H1 (cell line): ENCODE measurements around the gene COMMD7. TPM values are rescaled to one million over a fixed set of nuclear protein-coding genes. Genes with fewer than 3 reads are reported as not detected.
A peak's percentile ranks its signal among the peaks of the same experiment; 100 is the strongest.

ENCODE experiments used
- CTCF ChIA-PET: fragments of 300-600 bp; sonication (Branson Sonifier 250); formaldehyde crosslinking; loops from one replicate; lab custom pipeline; 2021; ENCODE audit not compliant: partially characterized antibody; lab: Charles Lee
- POLR2A ChIA-PET: fragments of 300-600 bp; sonication (Branson Sonifier 250); formaldehyde crosslinking; loops from one replicate; lab custom pipeline; 2021; ENCODE audit warnings: inconsistent platforms; ENCODE audit not compliant: partially characterized antibody; lab: Charles Lee
- DNase-seq, 2 experiments: peaks; one replicate each; pipeline versions ENCODE4 v3.0.0 to v3.0.0-alpha.2; 2010 to 2022; ENCODE audit warnings: low spot score in 2 of 2, low read depth in 1 of 2, mixed read lengths in 1 of 2
- FAIRE-seq: peaks from 2 replicates; lab custom pipeline; 2011; peaks lifted over from hg19 to GRCh38; lab: Jason Lieb, UNC
- H2AFZ ChIP-seq: 2 replicates; pipeline ENCODE4 v1.8.1; 2012; ENCODE audit warnings: low read length, inconsistent platforms
- H2AK5ac ChIP-seq: 2 replicates; pipeline ENCODE4 v1.6.1; 2013; ENCODE audit warnings: low read depth, low read length
- H2BK120ac ChIP-seq: replicated peaks from 2 replicates; pipeline ENCODE3; 2013; ENCODE audit warnings: low read depth, low read length, inconsistent platforms
- H2BK12ac ChIP-seq: 2 replicates; pipeline ENCODE4 v1.6.1; 2013; ENCODE audit warnings: low read depth, low read length
- H2BK15ac ChIP-seq: 2 replicates; pipeline ENCODE4 v1.6.1; 2013; ENCODE audit warnings: low read length
- H2BK20ac ChIP-seq: 2 replicates; pipeline ENCODE4 v1.6.1; 2013; ENCODE audit warnings: low read length
- H2BK5ac ChIP-seq: 2 replicates; pipeline ENCODE4 v1.6.1; 2013; ENCODE audit warnings: low read depth, low read length
- H3K14ac ChIP-seq: 2 replicates; pipeline ENCODE4 v1.6.1; 2013; ENCODE audit warnings: inconsistent platforms; ENCODE audit not compliant: insufficient read length
- H3K18ac ChIP-seq: 2 replicates; pipeline ENCODE4 v1.6.1; 2013; ENCODE audit warnings: low read length; ENCODE audit errors: extremely low read depth
- H3K23ac ChIP-seq: 2 replicates; pipeline ENCODE4 v1.6.1; 2013; ENCODE audit warnings: inconsistent platforms; ENCODE audit not compliant: insufficient read length
- H3K23me2 ChIP-seq: 2 replicates; pipeline ENCODE4 v1.6.1; 2013; ENCODE audit warnings: low read depth, low read length
- H3K27ac ChIP-seq: 2 replicates; pipeline ENCODE4 v1.6.1; 2011; ENCODE audit warnings: low read depth, low read length, inconsistent platforms
- H3K27me3 ChIP-seq, 4 experiments: replicated peaks in 1 of 4; 1 replicate in 1 of 4; 2 replicates in 3 of 4; pipeline versions ENCODE4 v1.6.1 to v1.8.1; 2011 to 2013; ENCODE audit warnings: low read length in 3 of 4, mild to moderate bottlenecking in 3 of 4, inconsistent platforms in 2 of 4, mixed read lengths in 2 of 4, moderate library complexity in 1 of 4; ENCODE audit not compliant: control insufficient read depth in 3 of 4, insufficient read depth in 3 of 4; ENCODE audit errors: extremely low read depth in 1 of 4
- H3K36me3 ChIP-seq, 4 experiments: 2 replicates each; pipeline versions ENCODE4 v1.6.1 to v1.8.1; 2011 to 2013; ENCODE audit warnings: mild to moderate bottlenecking in 4 of 4, low read length in 3 of 4, moderate library complexity in 2 of 4, control low read depth in 1 of 4, inconsistent platforms in 1 of 4; ENCODE audit not compliant: insufficient read depth in 4 of 4, control insufficient read depth in 2 of 4
- H3K4ac ChIP-seq: replicated peaks from 2 replicates; pipeline ENCODE3; 2013; ENCODE audit warnings: low read length, low read depth, mixed read lengths, inconsistent platforms; ENCODE audit not compliant: insufficient read length
- H3K4me1 ChIP-seq, 4 experiments: replicated peaks in 1 of 4; 1 replicate in 1 of 4; 2 replicates in 3 of 4; pipeline versions ENCODE4 v1.6.1 to v1.8.1; 2011 to 2013; ENCODE audit warnings: low read length in 3 of 4, inconsistent platforms in 2 of 4, mixed read lengths in 1 of 4; ENCODE audit not compliant: insufficient read depth in 4 of 4, control insufficient read depth in 3 of 4
- H3K4me2 ChIP-seq, 2 experiments: 2 replicates each; pipeline versions ENCODE4 v1.6.1 to v1.8.1; 2011 to 2013; ENCODE audit warnings: low read depth in 2 of 2, low read length in 2 of 2, control low read depth in 1 of 2, inconsistent platforms in 1 of 2, mild to moderate bottlenecking in 1 of 2; ENCODE audit not compliant: insufficient read depth in 1 of 2
- H3K4me3 ChIP-seq, 4 experiments: fragments of 200-600, 300-600 bp in 1 of 4; sonication (generic), shearing (Covaris generic), sonication (Bioruptor Twin) in 1 of 4; 2 replicates each; pipeline versions ENCODE4 v1.5.1 to v1.8.1; 2011 to 2016; ENCODE audit warnings: low read length in 4 of 4, low read depth in 3 of 4, control low read depth in 2 of 4, inconsistent platforms in 2 of 4, mild to moderate bottlenecking in 2 of 4, mixed read lengths in 1 of 4, moderate library complexity in 1 of 4; ENCODE audit not compliant: insufficient read depth in 2 of 4; ENCODE audit errors: extremely low read depth in 1 of 4
- H3K56ac ChIP-seq: replicated peaks from 2 replicates; pipeline ENCODE3; 2013; ENCODE audit warnings: low read depth, mild to moderate bottlenecking, mixed read lengths, low read length, inconsistent platforms; ENCODE audit not compliant: insufficient read length
- H3K79me1 ChIP-seq: 2 replicates; pipeline ENCODE4 v1.6.1; 2013; ENCODE audit warnings: low read depth, low read length, control low read depth
- H3K79me2 ChIP-seq, 2 experiments: 2 replicates each; pipeline versions ENCODE4 v1.6.1 to v1.8.1; 2012 to 2013; ENCODE audit warnings: low read length in 2 of 2, mild to moderate bottlenecking in 2 of 2, inconsistent platforms in 1 of 2; ENCODE audit not compliant: insufficient read depth in 2 of 2, control insufficient read depth in 1 of 2
- H3K9ac ChIP-seq, 4 experiments: replicated peaks in 1 of 4; 1 replicate in 1 of 4; 2 replicates in 3 of 4; pipeline versions ENCODE4 v1.6.1 to v1.8.1; 2011 to 2013; ENCODE audit warnings: low read depth in 3 of 4, low read length in 3 of 4, control low read depth in 2 of 4, mild to moderate bottlenecking in 2 of 4, moderate library complexity in 2 of 4, inconsistent platforms in 1 of 4; ENCODE audit errors: extremely low read depth in 1 of 4
- H3K9me3 ChIP-seq, 2 experiments: 2 replicates each; pipeline versions ENCODE4 v1.6.1 to v1.8.1; 2012 to 2013; ENCODE audit warnings: mild to moderate bottlenecking in 2 of 2, moderate library complexity in 2 of 2, control low read depth in 1 of 2, inconsistent platforms in 1 of 2, low read depth in 1 of 2, low read length in 1 of 2, mixed read lengths in 1 of 2; ENCODE audit not compliant: insufficient read depth in 2 of 2
- H4K20me1 ChIP-seq, 2 experiments: replicated peaks in 1 of 2; 2 replicates each; pipeline versions ENCODE3 to v1.8.1; 2011 to 2013; ENCODE audit warnings: inconsistent platforms in 2 of 2, low read length in 2 of 2, mild to moderate bottlenecking in 1 of 2; ENCODE audit not compliant: insufficient read depth in 2 of 2, control insufficient read depth in 1 of 2
- H4K5ac ChIP-seq: 2 replicates; pipeline ENCODE4 v1.6.1; 2013; ENCODE audit warnings: low read length, low read depth, mixed read lengths, inconsistent platforms; ENCODE audit not compliant: insufficient read length
- H4K8ac ChIP-seq: 2 replicates; pipeline ENCODE4 v1.8.0; 2013; ENCODE audit warnings: mild to moderate bottlenecking, moderate library complexity, low read length, inconsistent platforms; ENCODE audit not compliant: insufficient read depth; ENCODE audit errors: extremely low read depth
- H4K91ac ChIP-seq: replicated peaks from 2 replicates; pipeline ENCODE3; 2013; ENCODE audit warnings: low read length, mixed read lengths, inconsistent platforms; ENCODE audit not compliant: insufficient read length
- HDAC2 ChIP-seq, 2 experiments: fragments of 300-600 bp in 1 of 2; sonication (generic) in 1 of 2; IDR thresholded peaks; 2 replicates each; pipeline ENCODE4 v1.6.1; 2011 to 2012; ENCODE audit warnings: low read depth in 2 of 2, low read length in 2 of 2, mild to moderate bottlenecking in 2 of 2, moderate library complexity in 2 of 2, borderline replicate concordance in 1 of 2, inconsistent platforms in 1 of 2
- PHF8 ChIP-seq: fragments of 200-600 bp; sonication (generic); conservative IDR thresholded peaks from 2 replicates; pipeline ENCODE4 v1.7.1; 2012; ENCODE audit warnings: low read depth, mild to moderate bottlenecking, inconsistent platforms, low read length, moderate library complexity
- POLR2A ChIP-seq, 2 experiments: IDR thresholded peaks; 1 replicate in 1 of 2; 2 replicates in 1 of 2; pipeline ENCODE4 v1.6.1; 2011; ENCODE audit warnings: low read depth in 2 of 2, low read length in 2 of 2, mild to moderate bottlenecking in 2 of 2; ENCODE audit errors: control extremely low read depth in 1 of 2
- SAP30 ChIP-seq: fragments of 300-600 bp; sonication (generic); IDR thresholded peaks from 2 replicates; pipeline ENCODE4 v1.7.1; 2012; ENCODE audit warnings: low read length, moderate library complexity, mild to moderate bottlenecking, inconsistent platforms; ENCODE audit not compliant: insufficient read depth, insufficient replicate concordance
- SIN3A ChIP-seq, 2 experiments: IDR thresholded peaks in 1 of 2; conservative IDR thresholded peaks in 1 of 2; 2 replicates each; pipeline ENCODE4 v1.6.1; 2011 to 2012; ENCODE audit warnings: low read length in 2 of 2, improper control_type of control experiment in 1 of 2, low read depth in 1 of 2, mild to moderate bottlenecking in 1 of 2
- SP2 ChIP-seq: IDR thresholded peaks from 2 replicates; pipeline ENCODE4 v1.6.1; 2012; ENCODE audit warnings: mild to moderate bottlenecking, low read length, inconsistent platforms
- TAF1 ChIP-seq: IDR thresholded peaks from 2 replicates; pipeline ENCODE4 v1.6.1; 2011; ENCODE audit warnings: mild to moderate bottlenecking, low read depth, low read length
- TAF7 ChIP-seq: optimal IDR thresholded peaks from 2 replicates; pipeline ENCODE3; 2011; ENCODE audit warnings: low read depth, mild to moderate bottlenecking, inconsistent platforms, low read length, moderate library complexity, borderline replicate concordance
- WGBS, 2 experiments: shearing (Covaris generic) in 1 of 2; methylation state at CpG; one replicate each; pipeline versions ENCODE4 v1.1.6 to v1.1.7; 2013 to 2015; ENCODE audit warnings: low lambda C conversion rate in 2 of 2, mixed read lengths in 2 of 2, inconsistent platforms in 1 of 2, low coverage in 1 of 2, missing lambda C conversion rate in 1 of 2; ENCODE audit not compliant: insufficient replicate concordance in 2 of 2, insufficient coverage in 1 of 2, insufficient read length in 1 of 2; ENCODE audit errors: extremely low coverage in 1 of 2, missing lambda C conversion rate in 1 of 2; 5-methylcytosine and 5-hydroxymethylcytosine counted together
- polyA plus RNA-seq, 7 experiments: library from polyadenylated mRNA; depleted of rRNA in 3 of 7; stranded (reverse) in 5 of 7; unstranded in 2 of 7; fragments of >200 nt in 5 of 7; fragments of 200-250 nt in 2 of 7; gene quantifications; 1 replicate in 5 of 7; 2 replicates in 1 of 7; 4 replicates in 1 of 7; pipeline versions ENCODE4 v1.2.1 to v1.2.3, GENCODE V29; 2011 to 2013; ENCODE audit warnings: missing spikeins in 2 of 7, mixed read lengths in 2 of 7
- total RNA-seq: library from RNA; stranded (reverse); fragmentation: NEBNext Ultra II Directional; extraction: Animal tissue kit (Norgen Biotek cat#: 25700); gene quantifications from 2 replicates; pipeline ENCODE4 v1.2.1, GENCODE V29; 2021

The COMMD7 gene
- total and polyA plus RNA-seq, 2 of the 8 experiments (the other 6 are each of a cell fraction or from before 2014, with no cell fraction given): 39.4 to 48.9 TPM

- H3K56ac ChIP-seq: peak overlapping the region; percentile 97
- H3K27me3 ChIP-seq: no peaks in the 10 kb centered on the region
- peak overlapping the region; percentile 76 for H4K5ac ChIP-seq
- H2BK15ac ChIP-seq: no peak overlapping the region
- H3K18ac ChIP-seq: peak overlapping the region; percentile 94
- H2BK120ac ChIP-seq: no peak overlapping the region
- peak overlapping the region; percentile 86 for H2BK5ac ChIP-seq
- H3K4me3 ChIP-seq: peak overlapping the region; percentile 92 to 100 (median 96)
- H3K4me2 ChIP-seq: peak overlapping the region; percentile 65 to 99
- peaks cover 56 to 78% of the 10 kb centered on the region in 2 experiments for H3K79me2 ChIP-seq
- WGBS, 2 experiments: 1% methylated on average over 40 of the region's 40 CpGs; no CpG with 5 or more reads in 1 of the 2 experiments
- ChIA-PET POLR2A (interaction anchor here (0.7 to 14.6 kb wide), 33 partner anchors 8 to 304 kb away, joined by 3 to 239 read pairs (median 7); partner anchors contain the start of genes C20orf203 and COMMD7), CTCF (interaction anchor here (0.8 to 3.4 kb wide), 15 partner anchors 10 to 109 kb away, joined by 3 to 29 read pairs (median 3); partner anchors contain the start of genes C20orf203 and COMMD7)
- FAIRE-seq: no peak
- H3K79me1 ChIP-seq: no peaks in the 10 kb centered on the region; the same call in 1 of the 2 replicates
- no peak overlapping the region for H2BK20ac ChIP-seq
- peak overlapping the region; percentile 61 for H3K4ac ChIP-seq
- H2AFZ ChIP-seq: no peak overlapping the region
- H4K91ac ChIP-seq: peak overlapping the region; percentile 22
- H3K9me3 ChIP-seq: no peaks in the 10 kb centered on the region
- peak overlapping the region; percentile 60; the same call in 1 of the 2 replicates for H2BK12ac ChIP-seq
- DNase-seq: no peak
- peaks cover 31 to 36% of the 10 kb centered on the region in 2 experiments for H4K20me1 ChIP-seq
- H3K4me1 ChIP-seq: peaks cover 14 to 23% (median 17%) of the 10 kb centered on the region in 4 experiments
- peak overlapping the region; percentile 72 to 90 (median 82) for H3K9ac ChIP-seq
- no peak overlapping the region for H2AK5ac ChIP-seq
- TF ChIP-seq TAF7 (peak; percentile 7), POLR2A (IDR thresholded peaks at IDR 0.05; ENCODE audit: control extremely low read depth in 1 of 2, low read depth in 2 of 2, low read length in 2 of 2) (0 out of 3 replicates have a peak, but pooled peaks of 1 of the 2 experiments have one; percentile 41), HDAC2 (IDR thresholded peaks at IDR 0.05; ENCODE audit: borderline replicate concordance in 1 of 2, low read depth in 2 of 2, low read length in 2 of 2) (peak in 1 of 2 experiments; percentile 63; a peak in 1 of 4 replicates), SAP30 (peak; percentile 88), SIN3A (conservative IDR thresholded peaks at IDR 0.05 in 1 of 2, IDR thresholded peaks at IDR 0.05 in 1 of 2; ENCODE audit: low read depth in 1 of 2, low read length in 2 of 2) (0 out of 4 replicates have a peak, but pooled peaks of 1 of the 2 experiments have one; percentile 8), PHF8 (no peak; the same call in 1 of the 2 replicates), SP2 (no peak), TAF1 (0 out of 2 replicates have a peak, but pooled peaks have one; percentile 8)
- H3K23me2 ChIP-seq: peaks cover 14% of the 10 kb centered on the region
- H4K8ac ChIP-seq: peak overlapping the region; percentile 19; the same call in 1 of the 2 replicates
- peak overlapping the region; percentile 62 for H3K27ac ChIP-seq
- H3K23ac ChIP-seq: no peak overlapping the region
- no peak overlapping the region for H3K14ac ChIP-seq
- H3K36me3 ChIP-seq: peaks cover 3 to 55% (median 12%) of the 10 kb centered on the region in 4 experiments; a peak in 6 of 8 replicates
These were observed 20.1 kb upstream of the COMMD7 start for GRCh38 chr20:32763202-32764004.
